ENCODE data around the gene RNF208.
A peak's percentile ranks its signal among the peaks of the same experiment; 100 is the strongest.

RNF208 gene

GRCh38 chr9:137237759-137238726 is 16.0 kb upstream of the RNF208 start:
- TF ChIP-seq, protein P1, sequence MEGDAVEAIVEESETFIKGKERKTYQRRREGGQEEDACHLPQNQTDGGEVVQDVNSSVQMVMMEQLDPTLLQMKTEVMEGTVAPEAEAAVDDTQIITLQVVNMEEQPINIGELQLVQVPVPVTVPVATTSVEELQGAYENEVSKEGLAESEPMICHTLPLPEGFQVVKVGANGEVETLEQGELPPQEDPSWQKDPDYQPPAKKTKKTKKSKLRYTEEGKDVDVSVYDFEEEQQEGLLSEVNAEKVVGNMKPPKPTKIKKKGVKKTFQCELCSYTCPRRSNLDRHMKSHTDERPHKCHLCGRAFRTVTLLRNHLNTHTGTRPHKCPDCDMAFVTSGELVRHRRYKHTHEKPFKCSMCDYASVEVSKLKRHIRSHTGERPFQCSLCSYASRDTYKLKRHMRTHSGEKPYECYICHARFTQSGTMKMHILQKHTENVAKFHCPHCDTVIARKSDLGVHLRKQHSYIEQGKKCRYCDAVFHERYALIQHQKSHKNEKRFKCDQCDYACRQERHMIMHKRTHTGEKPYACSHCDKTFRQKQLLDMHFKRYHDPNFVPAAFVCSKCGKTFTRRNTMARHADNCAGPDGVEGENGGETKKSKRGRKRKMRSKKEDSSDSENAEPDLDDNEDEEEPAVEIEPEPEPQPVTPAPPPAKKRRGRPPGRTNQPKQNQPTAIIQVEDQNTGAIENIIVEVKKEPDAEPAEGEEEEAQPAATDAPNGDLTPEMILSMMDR (conservative IDR thresholded peaks at IDR 0.05; ENCODE audit: low read length): no peak
- no peak for TF ChIP-seq EZH2phosphoT487 (IDR thresholded peaks at IDR 0.05; ENCODE audit: borderline replicate concordance)
- H3K27me3 ChIP-seq (ENCODE audit: insufficient read depth, low read length, poor library complexity, severe bottlenecking): no peaks in the 10 kb centered on the region
- peak overlapping the region; percentile 75 for H3K4me2 ChIP-seq (ENCODE audit: low read depth, low read length, poor library complexity, severe bottlenecking)
- no peaks in the 10 kb centered on the region for H3K9me3 ChIP-seq (ENCODE audit: insufficient read depth, low read depth, low read length)
- peaks cover 41% of the 10 kb centered on the region for H3K79me2 ChIP-seq (ENCODE audit: insufficient read depth, low read length)
- peak overlapping the region; percentile 55 for H3K9ac ChIP-seq (ENCODE audit: low read depth, low read length, poor library complexity, severe bottlenecking)
- H3K9me2 ChIP-seq (replicated peaks; ENCODE audit: low read depth, low read length): no peaks in the 10 kb centered on the region
- peaks cover 15% of the 10 kb centered on the region for H4K20me1 ChIP-seq (ENCODE audit: insufficient read depth, low read length, poor library complexity, severe bottlenecking)
- peaks cover 13% of the 10 kb centered on the region; the same call in 1 of the 2 replicates for H3K36me3 ChIP-seq (ENCODE audit: insufficient read depth, low read length)
- peaks cover 32% of the 10 kb centered on the region for H3K4me1 ChIP-seq (ENCODE audit: insufficient read depth, low read length, poor library complexity, severe bottlenecking)
- 0 out of 2 replicates have a peak, but pooled peaks cover 6% of the 10 kb centered on the region for H3F3A ChIP-seq (ENCODE audit: low read depth)
- H3K4me3 ChIP-seq (ENCODE audit: low read length, poor library complexity, severe bottlenecking): no peak overlapping the region
- H2AFZ ChIP-seq (ENCODE audit: low read length): no peak overlapping the region

GRCh38 chr9:137236936-137237421 is 14.9 kb upstream of the RNF208 start:
- H3K9ac ChIP-seq (ENCODE audit: low read depth, low read length, poor library complexity, severe bottlenecking): peak overlapping the region; percentile 55
- 0 out of 2 replicates have a peak, but pooled peaks cover 6% of the 10 kb centered on the region for H3F3A ChIP-seq (ENCODE audit: low read depth)
- H3K4me1 ChIP-seq (ENCODE audit: insufficient read depth, low read length, poor library complexity, severe bottlenecking): peaks cover 25% of the 10 kb centered on the region
- H3K36me3 ChIP-seq (ENCODE audit: insufficient read depth, low read length): peaks cover 2% of the 10 kb centered on the region; the same call in 1 of the 2 replicates
- peaks cover 30% of the 10 kb centered on the region for H3K79me2 ChIP-seq (ENCODE audit: insufficient read depth, low read length)
- peaks cover 4% of the 10 kb centered on the region for H4K20me1 ChIP-seq (ENCODE audit: insufficient read depth, low read length, poor library complexity, severe bottlenecking)
- H3K27me3 ChIP-seq (ENCODE audit: insufficient read depth, low read length, poor library complexity, severe bottlenecking): no peaks in the 10 kb centered on the region
- H3K9me3 ChIP-seq (ENCODE audit: insufficient read depth, low read depth, low read length): no peaks in the 10 kb centered on the region
- H3K4me2 ChIP-seq (ENCODE audit: low read depth, low read length, poor library complexity, severe bottlenecking): peak overlapping the region; percentile 75
- H2AFZ ChIP-seq (ENCODE audit: low read length): no peak overlapping the region
- H3K9me2 ChIP-seq (replicated peaks; ENCODE audit: low read depth, low read length): no peaks in the 10 kb centered on the region
- H3K4me3 ChIP-seq (ENCODE audit: low read length, poor library complexity, severe bottlenecking): peak overlapping the region; percentile 57
- no peak for TF ChIP-seq EZH2phosphoT487 (IDR thresholded peaks at IDR 0.05; ENCODE audit: borderline replicate concordance)
- TF ChIP-seq, protein P1 (conservative IDR thresholded peaks at IDR 0.05; ENCODE audit: low read length): no peak

DNA sequence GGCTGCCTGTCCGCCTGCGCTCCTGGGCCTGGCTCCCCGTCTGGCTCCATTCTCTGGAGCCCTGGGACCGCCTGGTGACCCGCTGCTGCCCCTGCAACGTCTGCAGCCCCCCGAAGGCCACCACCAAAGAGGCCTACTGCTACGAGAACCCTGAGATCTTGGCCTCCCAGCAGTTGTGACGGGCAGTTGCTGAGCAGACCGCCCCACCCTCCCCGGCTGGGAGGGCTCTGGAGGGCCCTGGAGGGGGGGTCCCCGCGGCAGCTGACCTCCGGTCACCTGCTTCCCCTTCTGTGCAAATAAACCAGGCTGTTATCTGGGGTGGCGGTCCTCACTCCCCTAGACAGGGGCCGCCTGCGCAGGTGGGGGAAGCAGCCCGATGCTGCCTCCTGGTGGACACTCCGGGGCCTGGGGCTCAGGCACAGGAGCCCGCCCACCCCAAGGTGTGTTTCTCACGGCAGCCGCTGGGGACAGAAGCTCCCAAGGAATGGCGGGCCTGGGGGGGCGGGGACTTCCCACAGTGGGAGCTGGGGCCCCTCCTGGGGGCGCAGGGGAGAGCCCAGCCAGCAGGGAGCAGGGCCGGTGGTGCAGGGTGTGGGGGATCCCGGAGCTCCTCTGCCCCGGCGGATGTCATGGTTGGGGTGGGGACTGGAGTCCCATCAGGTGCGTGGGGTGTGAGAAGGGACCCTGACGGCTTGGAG is 14.3 kb upstream of the RNF208 start:
- peak overlapping the region; percentile 55 for H3K9ac ChIP-seq (ENCODE audit: low read depth, low read length, poor library complexity, severe bottlenecking)
- H3K9me3 ChIP-seq (ENCODE audit: insufficient read depth, low read depth, low read length): no peaks in the 10 kb centered on the region
- H2AFZ ChIP-seq (ENCODE audit: low read length): no peak overlapping the region
- TF ChIP-seq, protein P1 (conservative IDR thresholded peaks at IDR 0.05; ENCODE audit: low read length): peak; percentile 96
- TF ChIP-seq EZH2phosphoT487 (IDR thresholded peaks at IDR 0.05; ENCODE audit: borderline replicate concordance): no peak
- H3K4me1 ChIP-seq (ENCODE audit: insufficient read depth, low read length, poor library complexity, severe bottlenecking): peaks cover 25% of the 10 kb centered on the region
- no peaks in the 10 kb centered on the region for H3K27me3 ChIP-seq (ENCODE audit: insufficient read depth, low read length, poor library complexity, severe bottlenecking)
- H3K79me2 ChIP-seq (ENCODE audit: insufficient read depth, low read length): peaks cover 25% of the 10 kb centered on the region; the same call in 1 of the 2 replicates
- H3K36me3 ChIP-seq (ENCODE audit: insufficient read depth, low read length): no peaks in the 10 kb centered on the region
- no peaks in the 10 kb centered on the region for H3K9me2 ChIP-seq (replicated peaks; ENCODE audit: low read depth, low read length)
- no peaks in the 10 kb centered on the region for H4K20me1 ChIP-seq (ENCODE audit: insufficient read depth, low read length, poor library complexity, severe bottlenecking)
- peak overlapping the region; percentile 75 for H3K4me2 ChIP-seq (ENCODE audit: low read depth, low read length, poor library complexity, severe bottlenecking)
- H3F3A ChIP-seq (ENCODE audit: low read depth): 0 out of 2 replicates have a peak, but pooled peaks cover 6% of the 10 kb centered on the region
- H3K4me3 ChIP-seq (ENCODE audit: low read length, poor library complexity, severe bottlenecking): peak overlapping the region; percentile 57
